ENCODE data around the gene SLC46A2.

Gene SLC46A2

DNA sequence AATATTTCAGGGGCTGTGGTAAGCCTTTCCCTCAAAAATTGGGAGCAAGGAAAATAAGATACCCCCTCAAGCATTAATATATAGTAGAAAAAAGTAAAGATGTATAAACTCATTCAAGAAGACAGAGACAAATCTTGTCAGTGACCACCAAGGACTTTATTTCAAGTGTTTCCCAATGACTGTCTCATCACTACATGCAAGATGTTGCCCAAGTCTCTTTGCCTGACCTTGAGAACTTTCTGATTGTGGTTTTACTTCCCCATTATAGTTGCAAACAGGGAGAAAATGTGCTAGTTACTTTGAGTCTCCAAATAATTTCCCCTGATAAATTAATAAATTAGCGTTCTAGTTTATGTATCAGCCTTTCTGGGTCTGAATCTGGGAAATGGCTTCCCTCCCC lies 4.0 kb upstream of the SLC46A2 start:
- H2BK5ac ChIP-seq (ENCODE audit: low read depth, low read length, poor library complexity, severe bottlenecking), result no peak overlapping the region
- no peak overlapping the region for H2AFZ ChIP-seq (ENCODE audit: low read depth, low read length)
- H2BK120ac ChIP-seq (ENCODE audit: low read depth, low read length), result no peak overlapping the region
- H3K23ac ChIP-seq (ENCODE audit: low read length in 2 of 2), result no peak overlapping the region
- no peaks in the 10 kb centered on the region for H3K9me3 ChIP-seq (ENCODE audit: control insufficient read depth, low read length)
- no peak overlapping the region for H2AK5ac ChIP-seq (ENCODE audit: low read length, severe bottlenecking)
- peaks cover 15 to 34% of the 10 kb centered on the region in 2 experiments for H3K27me3 ChIP-seq (ENCODE audit: control insufficient read depth in 1 of 2, insufficient read depth in 1 of 2, low read length in 2 of 2)
- H3K27ac ChIP-seq (ENCODE audit: low read length, poor library complexity, severe bottlenecking), result no peak overlapping the region
- no peak overlapping the region for H3K9ac ChIP-seq (ENCODE audit: low read length)
- no peak overlapping the region for H4K91ac ChIP-seq (ENCODE audit: low read length)
- H3K18ac ChIP-seq (ENCODE audit: low read depth in 1 of 2, low read length in 2 of 2), result no peak overlapping the region
- H3K4ac ChIP-seq (ENCODE audit: low read depth in 1 of 2, low read length in 2 of 2), result no peak overlapping the region
- H2BK15ac ChIP-seq (ENCODE audit: low read depth, poor library complexity, severe bottlenecking), result no peak overlapping the region
- peak; percentile 22 for DNase-seq
- no peak overlapping the region for H2BK12ac ChIP-seq (ENCODE audit: low read length in 2 of 2)
- H3K79me1 ChIP-seq (replicated peaks; ENCODE audit: low read length, poor library complexity, severe bottlenecking), result no peaks in the 10 kb centered on the region
- H4K8ac ChIP-seq (ENCODE audit: low read length), result no peak overlapping the region
- no peaks in the 10 kb centered on the region for H3K36me3 ChIP-seq (ENCODE audit: control insufficient read depth in 1 of 2, insufficient read depth in 2 of 2, low read depth in 1 of 2, low read length in 2 of 2)
- H3K14ac ChIP-seq (ENCODE audit: low read length in 2 of 2), result no peak overlapping the region
- no peak overlapping the region for H3K4me3 ChIP-seq (ENCODE audit: insufficient read depth in 1 of 2, low read depth in 1 of 2, low read length in 2 of 2)
- 100% methylated on average over 1 of the region's 1 CpG for WGBS
- no peak overlapping the region for H3K4me2 ChIP-seq (ENCODE audit: low read length, poor library complexity, severe bottlenecking)
- peaks cover 10% of the 10 kb centered on the region for H3K4me1 ChIP-seq (ENCODE audit: control insufficient read depth, insufficient read depth, low read depth, low read length)

- 93% methylated on average over 1 of the region's 1 CpG for WGBS
- Histone ChIP-seq H2BK5ac (ENCODE audit: low read depth, low read length, poor library complexity, severe bottlenecking) (no peak overlapping the region), H4K8ac (ENCODE audit: low read length) (no peak overlapping the region), H2BK15ac (ENCODE audit: low read depth, poor library complexity, severe bottlenecking) (no peak overlapping the region), H3K79me1 (replicated peaks; ENCODE audit: low read length, poor library complexity, severe bottlenecking) (no peaks in the 10 kb centered on the region), H2BK120ac (ENCODE audit: low read depth, low read length) (no peak overlapping the region), H3K9ac (ENCODE audit: low read length) (no peak overlapping the region), H3K23ac (ENCODE audit: low read length in 2 of 2) (no peak overlapping the region), H3K4me2 (ENCODE audit: low read length, poor library complexity, severe bottlenecking) (no peak overlapping the region), H2BK12ac (ENCODE audit: low read length in 2 of 2) (no peak overlapping the region), H3K4ac (ENCODE audit: low read depth in 1 of 2, low read length in 2 of 2) (no peak overlapping the region), H3K9me3 (ENCODE audit: control insufficient read depth, low read length) (no peaks in the 10 kb centered on the region), H3K14ac (ENCODE audit: low read length in 2 of 2) (no peak overlapping the region), H4K91ac (ENCODE audit: low read length) (no peak overlapping the region), H2AFZ (ENCODE audit: low read depth, low read length) (no peak overlapping the region), H3K27me3 (ENCODE audit: control insufficient read depth in 1 of 2, insufficient read depth in 1 of 2, low read length in 2 of 2) (peaks cover 22 to 40% of the 10 kb centered on the region in 2 experiments), H2AK5ac (ENCODE audit: low read length, severe bottlenecking) (no peak overlapping the region), H3K27ac (ENCODE audit: low read length, poor library complexity, severe bottlenecking) (no peak overlapping the region), H3K18ac (ENCODE audit: low read depth in 1 of 2, low read length in 2 of 2) (no peak overlapping the region), H3K36me3 (ENCODE audit: control insufficient read depth in 1 of 2, insufficient read depth in 2 of 2, low read depth in 1 of 2, low read length in 2 of 2) (no peaks in the 10 kb centered on the region), H3K4me1 (ENCODE audit: control insufficient read depth, insufficient read depth, low read depth, low read length) (peaks cover 10% of the 10 kb centered on the region), H3K4me3 (ENCODE audit: insufficient read depth in 1 of 2, low read depth in 1 of 2, low read length in 2 of 2) (no peak overlapping the region)
- DNase-seq, result peak; percentile 8
Measured at GRCh38 chr9:112894041-112894440, 3.4 kb upstream of the SLC46A2 start.

DNA sequence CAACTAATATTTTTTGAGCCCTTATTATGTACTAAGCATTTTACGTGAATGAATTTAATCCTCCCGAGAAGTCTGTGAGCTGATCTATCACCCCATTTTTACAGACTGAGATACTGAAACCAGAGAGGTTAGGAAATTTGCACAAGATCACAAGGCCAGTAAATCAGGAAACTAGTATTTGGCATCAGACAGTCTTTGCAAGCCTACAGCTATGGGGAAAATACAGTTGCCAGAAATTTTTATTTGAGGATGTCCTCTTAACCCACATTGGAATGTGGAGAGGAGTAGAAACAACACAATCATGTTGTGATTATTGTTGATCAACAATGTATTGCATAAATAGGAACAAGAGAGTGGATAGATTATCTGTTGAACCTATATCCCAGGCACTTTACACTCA lies 2.3 kb upstream of the SLC46A2 start:
- H4K8ac ChIP-seq (ENCODE audit: low read length), result no peak overlapping the region
- no peak overlapping the region for H2BK12ac ChIP-seq (ENCODE audit: low read length in 2 of 2)
- H3K9ac ChIP-seq (ENCODE audit: low read length), result no peak overlapping the region
- H3K36me3 ChIP-seq (ENCODE audit: control insufficient read depth in 1 of 2, insufficient read depth in 2 of 2, low read depth in 1 of 2, low read length in 2 of 2), result no peaks in the 10 kb centered on the region
- no peak overlapping the region for H3K4ac ChIP-seq (ENCODE audit: low read depth in 1 of 2, low read length in 2 of 2)
- no peak overlapping the region for H3K23ac ChIP-seq (ENCODE audit: low read length in 2 of 2)
- no peak overlapping the region for H3K14ac ChIP-seq (ENCODE audit: low read length in 2 of 2)
- no peak overlapping the region for H3K4me3 ChIP-seq (ENCODE audit: insufficient read depth in 1 of 2, low read depth in 1 of 2, low read length in 2 of 2)
- no peaks in the 10 kb centered on the region for H3K9me3 ChIP-seq (ENCODE audit: control insufficient read depth, low read length)
- no peak overlapping the region for H3K18ac ChIP-seq (ENCODE audit: low read depth in 1 of 2, low read length in 2 of 2)
- H2AFZ ChIP-seq (ENCODE audit: low read depth, low read length), result no peak overlapping the region
- no peak overlapping the region for H2BK120ac ChIP-seq (ENCODE audit: low read depth, low read length)
- H3K4me1 ChIP-seq (ENCODE audit: control insufficient read depth, insufficient read depth, low read depth, low read length), result peaks cover 10% of the 10 kb centered on the region
- no peak overlapping the region for H4K91ac ChIP-seq (ENCODE audit: low read length)
- no peak for DNase-seq
- H2AK5ac ChIP-seq (ENCODE audit: low read length, severe bottlenecking), result no peak overlapping the region
- no peaks in the 10 kb centered on the region for H3K79me1 ChIP-seq (replicated peaks; ENCODE audit: low read length, poor library complexity, severe bottlenecking)
- H2BK5ac ChIP-seq (ENCODE audit: low read depth, low read length, poor library complexity, severe bottlenecking), result no peak overlapping the region
- no peak overlapping the region for H3K4me2 ChIP-seq (ENCODE audit: low read length, poor library complexity, severe bottlenecking)
- peaks cover 23 to 37% of the 10 kb centered on the region in 2 experiments for H3K27me3 ChIP-seq (ENCODE audit: control insufficient read depth in 1 of 2, insufficient read depth in 1 of 2, low read length in 2 of 2)
- no peak overlapping the region for H2BK15ac ChIP-seq (ENCODE audit: low read depth, poor library complexity, severe bottlenecking)
- no peak overlapping the region for H3K27ac ChIP-seq (ENCODE audit: low read length, poor library complexity, severe bottlenecking)
- 93% methylated on average over 2 of the region's 2 CpGs for WGBS

GRCh38 chr9:112891521-112891920 lies 845 bp upstream of the SLC46A2 start:
- no peaks in the 10 kb centered on the region for H3K36me3 ChIP-seq (ENCODE audit: control insufficient read depth in 1 of 2, insufficient read depth in 2 of 2, low read depth in 1 of 2, low read length in 2 of 2)

More at GRCh38 chr9:112891521-112891920, 845 bp upstream of the SLC46A2 start:
- Histone ChIP-seq H3K4me3 (ENCODE audit: insufficient read depth in 1 of 2, low read depth in 1 of 2, low read length in 2 of 2) (no peak overlapping the region), H4K91ac (ENCODE audit: low read length) (no peak overlapping the region), H2BK120ac (ENCODE audit: low read depth, low read length) (no peak overlapping the region), H4K8ac (ENCODE audit: low read length) (no peak overlapping the region), H3K4me1 (ENCODE audit: control insufficient read depth, insufficient read depth, low read depth, low read length) (peaks cover 10% of the 10 kb centered on the region), H2BK12ac (ENCODE audit: low read length in 2 of 2) (no peak overlapping the region), H3K27me3 (ENCODE audit: control insufficient read depth in 1 of 2, insufficient read depth in 1 of 2, low read length in 2 of 2) (peaks cover 23 to 37% of the 10 kb centered on the region in 2 experiments), H2AK5ac (ENCODE audit: low read length, severe bottlenecking) (no peak overlapping the region), H2AFZ (ENCODE audit: low read depth, low read length) (no peak overlapping the region), H2BK15ac (ENCODE audit: low read depth, poor library complexity, severe bottlenecking) (no peak overlapping the region), H3K9me3 (ENCODE audit: control insufficient read depth, low read length) (no peaks in the 10 kb centered on the region), H2BK5ac (ENCODE audit: low read depth, low read length, poor library complexity, severe bottlenecking) (no peak overlapping the region), H3K14ac (ENCODE audit: low read length in 2 of 2) (no peak overlapping the region), H3K79me1 (replicated peaks; ENCODE audit: low read length, poor library complexity, severe bottlenecking) (no peaks in the 10 kb centered on the region), H3K9ac (ENCODE audit: low read length) (no peak overlapping the region), H3K18ac (ENCODE audit: low read depth in 1 of 2, low read length in 2 of 2) (no peak overlapping the region), H3K23ac (ENCODE audit: low read length in 2 of 2) (no peak overlapping the region), H3K4me2 (ENCODE audit: low read length, poor library complexity, severe bottlenecking) (no peak overlapping the region), H3K4ac (ENCODE audit: low read depth in 1 of 2, low read length in 2 of 2) (no peak overlapping the region), H3K27ac (ENCODE audit: low read length, poor library complexity, severe bottlenecking) (no peak overlapping the region)
- 100% methylated on average over 2 of the region's 3 CpGs for WGBS
- no peak for DNase-seq
